IMR-90 (cell line): ENCODE results near the gene ZNF532. TPM values are rescaled to one million over a fixed set of nuclear protein-coding genes. Genes with fewer than 3 reads are reported as not detected.

Source experiments
- ATAC-seq: fragments of 200-7000 bp; cut with Tn5 transposase; 2 replicates; pipeline ENCODE4 v1.9.1; 2020; ENCODE audit warnings: low read depth, mild to moderate bottlenecking, moderate library complexity
- BruUV-seq: library from RNA; stranded (reverse); fragments of 400-500 nt; replicated peaks from 2 replicates; lab custom pipeline; 2021; lab: Mats Ljungman, UMichigan
- CTCF ChIA-PET: fragments of 300-600 bp; formaldehyde crosslinking; extraction: SDS; loops from one replicate; lab custom pipeline; 2021; ENCODE audit warnings: antibody characterized with exemption; lab: Yijun Ruan, JAX
- POLR2A ChIA-PET: fragments of 300-600 bp; sonication (Branson Sonifier 250); formaldehyde crosslinking; loops from one replicate; lab custom pipeline; 2022; ENCODE audit warnings: antibody characterized with exemption; ENCODE audit not compliant: unreplicated experiment; lab: Charles Lee
- DNase-seq: peaks from one replicate; pipeline ENCODE4 v3.0.0; 2013
- H2AFZ ChIP-seq: replicated peaks from 2 replicates; pipeline ENCODE3; 2013; ENCODE audit warnings: low read length, mild to moderate bottlenecking; ENCODE audit not compliant: poor library complexity
- H2AK5ac ChIP-seq: 2 replicates; pipeline ENCODE4 v1.6.1; 2013; ENCODE audit warnings: low read depth, low read length, inconsistent platforms
- H2AK9ac ChIP-seq: replicated peaks from 2 replicates; pipeline ENCODE3; 2013; ENCODE audit warnings: mild to moderate bottlenecking, low read depth, low read length, moderate library complexity; ENCODE audit not compliant: poor library complexity
- H2BK120ac ChIP-seq: 2 replicates; pipeline ENCODE4 v1.6.1; 2013; ENCODE audit warnings: low read depth, low read length, inconsistent platforms
- H2BK15ac ChIP-seq: 3 replicates; pipeline ENCODE4 v1.6.1; 2013; ENCODE audit warnings: low read depth, low read length, inconsistent platforms
- H2BK20ac ChIP-seq: 2 replicates; pipeline ENCODE4 v1.6.1; 2013; ENCODE audit warnings: low read depth, mild to moderate bottlenecking, inconsistent platforms, low read length, moderate library complexity
- H2BK5ac ChIP-seq: 2 replicates; pipeline ENCODE4 v1.6.1; 2013; ENCODE audit warnings: mild to moderate bottlenecking, low read depth, low read length, inconsistent platforms; ENCODE audit not compliant: poor library complexity, severe bottlenecking
- H3K14ac ChIP-seq: replicated peaks from 2 replicates; pipeline ENCODE4 v1.6.1; 2013; ENCODE audit warnings: low read depth, low read length, inconsistent platforms
- H3K18ac ChIP-seq: 2 replicates; pipeline ENCODE4 v1.6.1; 2013; ENCODE audit warnings: low read depth, low read length, control low read depth
- H3K23ac ChIP-seq: 2 replicates; pipeline ENCODE4 v1.6.1; 2013; ENCODE audit warnings: low read depth, low read length, inconsistent platforms
- H3K27ac ChIP-seq: 2 replicates; pipeline ENCODE4 v1.5.1; 2013; ENCODE audit warnings: mild to moderate bottlenecking, control low read depth, low read length; ENCODE audit not compliant: insufficient read depth
- H3K27me3 ChIP-seq: 2 replicates; pipeline ENCODE4 v1.6.1; 2013; ENCODE audit warnings: low read length; ENCODE audit not compliant: control insufficient read depth, insufficient read depth
- H3K36me3 ChIP-seq: 2 replicates; pipeline ENCODE4 v1.6.1; 2013; ENCODE audit warnings: low read length, mixed read lengths; ENCODE audit not compliant: control insufficient read depth, insufficient read depth
- H3K4ac ChIP-seq: 2 replicates; pipeline ENCODE4 v1.6.1; 2013; ENCODE audit warnings: low read depth, low read length, inconsistent platforms
- H3K4me1 ChIP-seq: 2 replicates; pipeline ENCODE4 v1.6.1; 2013; ENCODE audit warnings: low read length, mixed read lengths; ENCODE audit not compliant: control insufficient read depth, insufficient read depth
- H3K4me2 ChIP-seq: 2 replicates; pipeline ENCODE4 v1.6.1; 2013; ENCODE audit warnings: low read depth, mild to moderate bottlenecking, control low read depth, low read length, moderate library complexity
- H3K4me3 ChIP-seq: 2 replicates; pipeline ENCODE4 v1.5.1; 2013; ENCODE audit warnings: low read depth, mild to moderate bottlenecking, control low read depth, low read length, moderate library complexity; ENCODE audit not compliant: insufficient read depth
- H3K56ac ChIP-seq: 2 replicates; pipeline ENCODE4 v1.6.1; 2013; ENCODE audit warnings: low read length, inconsistent platforms; ENCODE audit not compliant: insufficient read depth; ENCODE audit errors: extremely low read depth
- H3K79me1 ChIP-seq, 2 experiments: 2 replicates each; pipeline ENCODE4 v1.6.1; 2013; ENCODE audit warnings: low read length in 2 of 2, inconsistent platforms in 1 of 2, low read depth in 1 of 2
- H3K9ac ChIP-seq: 2 replicates; pipeline ENCODE4 v1.6.1; 2013; ENCODE audit warnings: low read depth, low read length, control low read depth
- H3K9me1 ChIP-seq: 2 replicates; pipeline ENCODE4 v1.6.1; 2013; ENCODE audit warnings: low read length, inconsistent platforms; ENCODE audit not compliant: insufficient read depth
- H3K9me3 ChIP-seq: 2 replicates; pipeline ENCODE4 v1.6.1; 2013; ENCODE audit warnings: low read length; ENCODE audit not compliant: control insufficient read depth, insufficient read depth
- H4K20me1 ChIP-seq: 2 replicates; pipeline ENCODE4 v1.6.1; 2013; ENCODE audit warnings: low read length, inconsistent platforms; ENCODE audit not compliant: insufficient read depth
- H4K5ac ChIP-seq: 2 replicates; pipeline ENCODE4 v1.6.1; 2013; ENCODE audit warnings: mild to moderate bottlenecking, low read depth, low read length, control low read depth
- H4K8ac ChIP-seq, 2 experiments: 2 replicates each; pipeline ENCODE4 v1.6.1; 2013; ENCODE audit warnings: low read depth in 2 of 2, low read length in 2 of 2, control low read depth in 1 of 2, inconsistent platforms in 1 of 2
- H4K91ac ChIP-seq: 2 replicates; pipeline ENCODE4 v1.6.1; 2013; ENCODE audit warnings: low read depth, low read length, inconsistent platforms; ENCODE audit not compliant: insufficient read depth
- BHLHE40 ChIP-seq: fragments of 150-350 bp; IDR thresholded peaks from 2 replicates; pipeline ENCODE4 v1.6.1; 2016; ENCODE audit warnings: mild to moderate bottlenecking, low read depth, low read length
- CEBPB ChIP-seq: IDR thresholded peaks from 2 replicates; pipeline ENCODE4 v1.6.1; 2012; ENCODE audit warnings: low read depth, low read length, improper control_type of control experiment
- FOS ChIP-seq: fragments of 150-350 bp; IDR thresholded peaks from 2 replicates; pipeline ENCODE4 v1.6.1; 2016; ENCODE audit warnings: low read depth, low read length
- MAFK ChIP-seq: IDR thresholded peaks from 2 replicates; pipeline ENCODE4 v1.6.1; 2012; ENCODE audit warnings: low read depth, low read length, improper control_type of control experiment
- POLR2A ChIP-seq: IDR thresholded peaks from 2 replicates; pipeline ENCODE4 v1.6.1; 2012; ENCODE audit warnings: mild to moderate bottlenecking, low read depth, low read length
- RAD21 ChIP-seq: IDR thresholded peaks from 2 replicates; pipeline ENCODE4 v1.6.1; 2012; ENCODE audit warnings: low read length, improper control_type of control experiment
- RFX5 ChIP-seq: IDR thresholded peaks from 2 replicates; pipeline ENCODE4 v1.8.0; 2012; ENCODE audit warnings: low read depth, mild to moderate bottlenecking, low read length, moderate library complexity
- SMC3 ChIP-seq: fragments of 150-350 bp; IDR thresholded peaks from 2 replicates; pipeline ENCODE4 v1.6.1; 2016; ENCODE audit warnings: low read depth, mild to moderate bottlenecking, antibody characterized with exemption, low read length, moderate library complexity
- WGBS, 2 experiments: methylation state at CpG; one replicate each; pipeline versions ENCODE4 v1.1.5 to v1.1.7; 2013; ENCODE audit warnings: missing lambda C conversion rate in 2 of 2; ENCODE audit not compliant: insufficient read length in 1 of 2; ENCODE audit errors: extremely low coverage in 2 of 2; 5-methylcytosine and 5-hydroxymethylcytosine counted together
- dilution Hi-C: fragments of 300-500 bp; cut with HindIII; formaldehyde crosslinking; loops from one replicate; pipeline ENCODE4 v1.14.3; 2018; ENCODE audit warnings: low sequenced_read_pairs; ENCODE audit not compliant: unreplicated experiment
- in situ Hi-C: fragments of 300-500 bp; cut with MboI; formaldehyde crosslinking; loops from 3 replicates; pipeline ENCODE4 v1.14.3; 2019; ENCODE audit warnings: low sequenced_read_pairs, inconsistent platforms, mixed read lengths
- intact Hi-C: fragments of 100-400 bp; cut with micrococcal nuclease; formaldehyde crosslinking; loops from 2 replicates; pipeline ENCODE4 v1.10.0; 2022
- polyA plus RNA-seq, 3 experiments: library from polyadenylated mRNA; depleted of rRNA; stranded (reverse); fragments of >200 nt; gene quantifications; 2 replicates each; pipeline ENCODE4 v1.2.3, GENCODE V29; 2012; ENCODE audit warnings: low replicate concordance in 1 of 3
- total RNA-seq: library from RNA; depleted of rRNA; stranded (reverse); fragments of >200 nt; gene quantifications from 2 replicates; pipeline ENCODE4 v1.2.3, GENCODE V29; 2012
- TF ChIP-seq, protein P1 (sequence below): conservative IDR thresholded peaks from 2 replicates; pipeline ENCODE4 v1.5.1; 2012; ENCODE audit warnings: mild to moderate bottlenecking, low read depth, low read length, improper control_type of control experiment

ZNF532 gene
- total and polyA plus RNA-seq, 2 of the 4 experiments (the other 2 are of a cell fraction): 29.9 to 45.8 TPM

DNA sequence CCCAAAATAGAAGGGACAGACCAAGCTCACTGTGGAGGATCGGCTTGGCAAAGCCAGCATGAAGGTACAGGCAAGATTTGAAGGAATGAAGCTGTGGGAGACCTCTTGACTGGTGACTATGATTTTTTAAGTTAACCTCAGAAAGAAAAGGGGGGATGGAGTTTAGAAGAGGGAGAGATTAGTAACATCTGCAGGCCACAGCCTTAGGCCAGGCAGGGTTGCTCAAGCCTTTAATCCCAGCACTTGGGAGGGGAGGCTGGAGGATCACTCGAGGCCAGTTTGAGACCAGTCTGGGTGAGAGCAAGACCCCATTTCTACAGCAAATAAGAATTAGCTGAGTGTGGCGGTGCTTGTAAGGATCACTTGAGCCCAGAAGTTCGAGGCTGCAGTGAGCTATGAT lies 46.6 kb downstream of the ZNF532 start:
- no CpG with 5 or more reads among the region's 4 CpGs for WGBS, 2 experiments
- Histone ChIP-seq H2AK5ac (peak overlapping the region; percentile 21; the same call in 1 of the 2 replicates), H3K14ac (peak overlapping the region; percentile 42), H2BK15ac (no peak overlapping the region), H3K4me3 (no peak overlapping the region), H2BK5ac (peak overlapping the region; percentile 47), H3K4me2 (peak overlapping the region; percentile 43; the same call in 1 of the 2 replicates), H3K27ac (peak overlapping the region; percentile 18; the same call in 1 of the 2 replicates), H2AFZ (no peak overlapping the region), H3K56ac (no peak overlapping the region), H4K20me1 (peaks cover 4% of the 10 kb centered on the region; the same call in 1 of the 2 replicates), H4K91ac (peak overlapping the region; percentile 36; the same call in 1 of the 2 replicates), H3K9me1 (peaks cover 30% of the 10 kb centered on the region), H3K36me3 (peaks cover 4% of the 10 kb centered on the region), H4K5ac (peak overlapping the region; percentile 52; the same call in 1 of the 2 replicates), H2AK9ac (peak overlapping the region; percentile 60), H2BK120ac (no peak overlapping the region), H3K9ac (peak overlapping the region; percentile 25; the same call in 1 of the 2 replicates), H4K8ac (peak overlapping the region in 1 of 2 experiments; percentile 50; a peak in 3 of 4 replicates), H3K9me3 (no peaks in the 10 kb centered on the region), H3K4ac (peak overlapping the region; percentile 18; the same call in 1 of the 2 replicates), H3K4me1 (peaks cover 16% of the 10 kb centered on the region), H3K79me1 (peaks cover 50 to 79% of the 10 kb centered on the region in 2 experiments), H3K18ac (peak overlapping the region; percentile 36; the same call in 1 of the 2 replicates), H3K23ac (0 out of 2 replicates have a peak overlapping the region, but pooled peaks have one; percentile 20), H2BK20ac (no peak overlapping the region), H3K27me3 (no peaks in the 10 kb centered on the region)
- TF ChIP-seq CEBPB (no peak), MAFK (no peak), BHLHE40 (no peak), POLR2A (no peak), RFX5 (no peak), FOS (no peak), SMC3 (no peak), RAD21 (no peak)
- TF ChIP-seq, protein P1, sequence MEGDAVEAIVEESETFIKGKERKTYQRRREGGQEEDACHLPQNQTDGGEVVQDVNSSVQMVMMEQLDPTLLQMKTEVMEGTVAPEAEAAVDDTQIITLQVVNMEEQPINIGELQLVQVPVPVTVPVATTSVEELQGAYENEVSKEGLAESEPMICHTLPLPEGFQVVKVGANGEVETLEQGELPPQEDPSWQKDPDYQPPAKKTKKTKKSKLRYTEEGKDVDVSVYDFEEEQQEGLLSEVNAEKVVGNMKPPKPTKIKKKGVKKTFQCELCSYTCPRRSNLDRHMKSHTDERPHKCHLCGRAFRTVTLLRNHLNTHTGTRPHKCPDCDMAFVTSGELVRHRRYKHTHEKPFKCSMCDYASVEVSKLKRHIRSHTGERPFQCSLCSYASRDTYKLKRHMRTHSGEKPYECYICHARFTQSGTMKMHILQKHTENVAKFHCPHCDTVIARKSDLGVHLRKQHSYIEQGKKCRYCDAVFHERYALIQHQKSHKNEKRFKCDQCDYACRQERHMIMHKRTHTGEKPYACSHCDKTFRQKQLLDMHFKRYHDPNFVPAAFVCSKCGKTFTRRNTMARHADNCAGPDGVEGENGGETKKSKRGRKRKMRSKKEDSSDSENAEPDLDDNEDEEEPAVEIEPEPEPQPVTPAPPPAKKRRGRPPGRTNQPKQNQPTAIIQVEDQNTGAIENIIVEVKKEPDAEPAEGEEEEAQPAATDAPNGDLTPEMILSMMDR: no peak
- in situ Hi-C loops (no loop called here), dilution Hi-C loops (no loop called here), intact Hi-C loops (no loop called here)
- POLR2A ChIA-PET: no interaction called here
- CTCF ChIA-PET: interaction anchor here (0.9 kb wide), 1 partner anchor 15 kb away, joined by 3 read pairs; no protein-coding TSS in a partner anchor
- DNase-seq (peak; percentile 31), ATAC-seq (peak; percentile 52)
- BruUV-seq: no TSS peak
